ENCODE data around the gene OPHN1.

DNA sequence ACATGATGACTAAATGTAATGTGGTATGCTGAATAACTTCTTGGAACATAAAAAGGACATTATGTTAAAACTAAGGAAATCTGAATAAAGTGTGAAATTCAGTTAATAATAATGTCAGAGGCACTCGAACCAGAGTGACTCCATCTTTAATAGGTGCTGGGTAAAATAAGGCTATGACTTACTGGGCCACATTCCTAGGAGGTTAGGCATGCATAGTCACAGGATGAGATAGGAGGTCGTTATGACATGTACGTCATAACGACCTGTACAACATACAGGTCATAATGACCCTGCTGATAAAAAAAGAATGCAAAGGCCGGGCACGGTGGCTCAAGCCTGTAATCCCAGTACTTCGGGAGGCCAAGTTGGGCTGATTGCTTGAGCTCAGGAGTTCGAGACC lies 28.9 kb upstream of the OPHN1 start:
- TF ChIP-seq, protein P1, sequence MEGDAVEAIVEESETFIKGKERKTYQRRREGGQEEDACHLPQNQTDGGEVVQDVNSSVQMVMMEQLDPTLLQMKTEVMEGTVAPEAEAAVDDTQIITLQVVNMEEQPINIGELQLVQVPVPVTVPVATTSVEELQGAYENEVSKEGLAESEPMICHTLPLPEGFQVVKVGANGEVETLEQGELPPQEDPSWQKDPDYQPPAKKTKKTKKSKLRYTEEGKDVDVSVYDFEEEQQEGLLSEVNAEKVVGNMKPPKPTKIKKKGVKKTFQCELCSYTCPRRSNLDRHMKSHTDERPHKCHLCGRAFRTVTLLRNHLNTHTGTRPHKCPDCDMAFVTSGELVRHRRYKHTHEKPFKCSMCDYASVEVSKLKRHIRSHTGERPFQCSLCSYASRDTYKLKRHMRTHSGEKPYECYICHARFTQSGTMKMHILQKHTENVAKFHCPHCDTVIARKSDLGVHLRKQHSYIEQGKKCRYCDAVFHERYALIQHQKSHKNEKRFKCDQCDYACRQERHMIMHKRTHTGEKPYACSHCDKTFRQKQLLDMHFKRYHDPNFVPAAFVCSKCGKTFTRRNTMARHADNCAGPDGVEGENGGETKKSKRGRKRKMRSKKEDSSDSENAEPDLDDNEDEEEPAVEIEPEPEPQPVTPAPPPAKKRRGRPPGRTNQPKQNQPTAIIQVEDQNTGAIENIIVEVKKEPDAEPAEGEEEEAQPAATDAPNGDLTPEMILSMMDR (IDR thresholded peaks at IDR 0.05): no peak
- TF ChIP-seq POLR2A (IDR thresholded peaks at IDR 0.05): no peak

Measured in adrenal gland (tissue), 5 donors.